AG04450 (cell line): ENCODE measurements around the gene RNF144B. TPM values are rescaled to one million over a fixed set of nuclear protein-coding genes. Genes with fewer than 3 reads are reported as not detected.

Experiments
- CTCF ChIA-PET: fragments of 300-600, 350-600 bp; formaldehyde crosslinking; extraction: SDS; loops from one replicate; lab custom pipeline; 2022; ENCODE audit warnings: antibody characterized with exemption, inconsistent platforms; lab: Charles Lee
- POLR2A ChIA-PET: fragments of 350-600 bp; formaldehyde crosslinking; extraction: SDS; loops from one replicate; lab custom pipeline; 2021; ENCODE audit warnings: antibody characterized with exemption, inconsistent platforms; lab: Yijun Ruan, JAX
- DNase-seq: peaks from one replicate; pipeline ENCODE4 v3.0.0-alpha.2; 2011; ENCODE audit warnings: low read depth, low spot score
- H3K27ac ChIP-seq: one replicate; pipeline ENCODE4 v1.5.1; 2012; ENCODE audit warnings: low read depth, low read length, control low read depth
- H3K27me3 ChIP-seq: one replicate; pipeline ENCODE4 v1.6.0; 2012; ENCODE audit warnings: low read length; ENCODE audit not compliant: control insufficient read depth, insufficient read depth
- H3K4me3 ChIP-seq: 2 replicates; pipeline ENCODE4 v1.5.1; 2011; ENCODE audit warnings: mild to moderate bottlenecking, low read depth, low read length, control low read depth
- H3K9me3 ChIP-seq: 2 replicates; pipeline ENCODE4 v1.5.1; 2012; ENCODE audit warnings: low read length; ENCODE audit not compliant: control insufficient read depth, insufficient read depth
- CTCF ChIP-seq: IDR thresholded peaks from 2 replicates; pipeline ENCODE4 v1.5.1; 2011; ENCODE audit warnings: low read depth, low read length, control low read depth, inconsistent platforms
- polyA plus RNA-seq: library from polyadenylated mRNA; depleted of rRNA; stranded (reverse); fragments of >200 nt; gene quantifications from 2 replicates; pipeline ENCODE4 v1.2.3, GENCODE V29; 2011

Gene RNF144B
- polyA plus RNA-seq, 1 experiment = 0.25 TPM

- no peaks in the 10 kb centered on the region for H3K9me3 ChIP-seq
- no peaks in the 10 kb centered on the region for H3K27me3 ChIP-seq
- ChIA-PET CTCF (no interaction called here), POLR2A (no interaction called here)
- no peak for DNase-seq
- TF ChIP-seq CTCF = no peak
- H3K27ac ChIP-seq = no peak overlapping the region
- no peak overlapping the region for H3K4me3 ChIP-seq
These were observed 82.4 kb downstream of the RNF144B start for GRCh38 chr6:18469536-18469935.

- H3K9me3 ChIP-seq = no peaks in the 10 kb centered on the region
- TF ChIP-seq CTCF = no peak
- ChIA-PET POLR2A (no interaction called here), CTCF (interaction anchor here (0.7 to 1.3 kb wide), 2 partner anchors 32 to 148 kb away, joined by 3 to 4 read pairs; no protein-coding TSS in a partner anchor)
- no peak overlapping the region for H3K4me3 ChIP-seq
- DNase-seq = no peak
- no peak overlapping the region for H3K27ac ChIP-seq
- no peaks in the 10 kb centered on the region for H3K27me3 ChIP-seq
These were observed 84.2 kb downstream of the RNF144B start for GRCh38 chr6:18471232-18471964.

DNA sequence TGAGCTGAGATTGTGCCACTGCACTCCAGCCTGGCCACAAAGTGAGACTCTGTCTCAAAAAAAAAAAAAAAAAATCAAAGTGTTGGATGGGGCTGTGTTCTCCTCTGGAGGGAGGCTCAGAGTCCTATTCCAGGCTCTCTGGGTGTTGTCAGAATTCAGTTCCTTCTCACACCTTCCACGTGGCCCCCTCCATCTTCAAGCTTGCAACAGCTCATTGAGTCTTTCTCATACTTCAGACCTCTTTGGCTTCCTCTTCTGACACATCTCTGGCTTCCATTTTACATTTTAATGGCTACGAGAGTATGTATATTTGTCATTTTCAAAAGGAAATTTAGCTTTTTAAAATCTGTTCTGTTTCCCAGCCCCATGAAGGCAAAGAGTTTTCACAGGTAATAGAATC is 85.8 kb downstream of the RNF144B start:
- Histone ChIP-seq H3K4me3 (no peak overlapping the region), H3K9me3 (no peaks in the 10 kb centered on the region), H3K27ac (no peak overlapping the region), H3K27me3 (no peaks in the 10 kb centered on the region)
- no peak for TF ChIP-seq CTCF
- CTCF ChIA-PET = interaction anchor here (0.6 kb wide), 1 partner anchor 699 kb away, joined by 4 read pairs; no protein-coding TSS in a partner anchor
- POLR2A ChIA-PET = no interaction called here
- no peak for DNase-seq

GRCh38 chr6:18473755-18474154 is 86.6 kb downstream of the RNF144B start:
- POLR2A ChIA-PET = no interaction called here
- no peak for TF ChIP-seq CTCF

DNA sequence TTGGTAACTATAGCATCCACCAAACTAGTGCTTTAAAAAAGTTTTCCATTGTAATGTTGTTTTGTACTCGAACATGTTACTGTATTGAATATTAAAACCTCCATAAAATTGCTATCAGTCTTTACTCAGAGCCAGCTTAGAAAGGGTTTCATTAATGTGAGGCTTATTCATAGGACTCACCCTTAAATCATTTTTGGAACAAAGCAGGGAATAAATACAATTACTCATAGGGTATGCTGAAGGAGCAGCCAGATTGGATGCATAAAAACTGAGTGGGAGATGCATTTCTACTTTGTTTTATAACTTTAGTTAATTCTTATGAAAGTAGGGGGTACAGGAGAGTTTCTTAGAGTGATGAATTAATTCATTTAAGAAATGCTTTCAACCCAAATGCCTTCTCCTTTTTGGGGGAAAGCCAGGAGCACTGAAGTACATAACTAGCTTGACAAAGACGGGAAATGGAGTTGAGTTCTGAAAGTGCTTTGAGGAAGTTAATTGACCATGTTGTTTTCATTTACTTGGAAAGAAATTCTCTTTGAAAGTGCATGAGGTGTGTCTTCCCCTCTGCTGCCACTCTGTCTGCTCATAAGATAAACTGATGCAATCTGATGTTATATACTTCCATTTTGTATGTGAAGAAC is 90.3 kb downstream of the RNF144B start:
- ChIA-PET CTCF (interaction anchor here (0.5 to 2.3 kb wide), 2 partner anchors 154 to 218 kb away, joined by 3 to 7 read pairs; no protein-coding TSS in a partner anchor), POLR2A (no interaction called here)

More at GRCh38 chr6:18473755-18474154, 86.6 kb downstream of the RNF144B start:
- Histone ChIP-seq H3K27me3 (no peaks in the 10 kb centered on the region), H3K9me3 (no peaks in the 10 kb centered on the region), H3K27ac (no peak overlapping the region), H3K4me3 (no peak overlapping the region)
- CTCF ChIA-PET = no interaction called here
- no peak for DNase-seq

More for the DNA sequence above, 90.3 kb downstream of the RNF144B start:
- H3K27me3 ChIP-seq = no peaks in the 10 kb centered on the region
- no peak for DNase-seq
- H3K9me3 ChIP-seq = no peaks in the 10 kb centered on the region
- no peak overlapping the region for H3K4me3 ChIP-seq
- TF ChIP-seq CTCF = no peak
- H3K27ac ChIP-seq = no peak overlapping the region
